ENCODE measurements around the gene PTPRE. TPM values are rescaled to one million over a fixed set of nuclear protein-coding genes. Genes with fewer than 3 reads are reported as not detected.

The PTPRE gene
- polyA plus RNA-seq, 1 of the 3 experiments (the other 2 are of a cell fraction): 11.8 TPM

- TF ChIP-seq JUND (IDR thresholded peaks at IDR 0.05) (peak; percentile 60), MAX (IDR thresholded peaks at IDR 0.05; ENCODE audit: low read depth) (no peak), YY1 (IDR thresholded peaks at IDR 0.05; ENCODE audit: low read depth) (no peak), MXI1 (IDR thresholded peaks at IDR 0.05; ENCODE audit: low read depth, low read length) (no peak), NFIC (IDR thresholded peaks at IDR 0.05; ENCODE audit: borderline replicate concordance) (no peak), FOXM1 (IDR thresholded peaks at IDR 0.05; ENCODE audit: low read depth) (no peak), FOSL2 (IDR thresholded peaks at IDR 0.05; ENCODE audit: borderline replicate concordance, low read depth) (peak; percentile 61; the same call in 1 of the 2 replicates), GABPA (IDR thresholded peaks at IDR 0.05; ENCODE audit: low read depth) (no peak), SIN3A (IDR thresholded peaks at IDR 0.05; ENCODE audit: borderline replicate concordance, low read depth, low read length) (no peak), TCF12 (IDR thresholded peaks at IDR 0.05) (peak; percentile 35), MEF2A (IDR thresholded peaks at IDR 0.05; ENCODE audit: borderline replicate concordance, low read depth) (no peak), RFX5 (IDR thresholded peaks at IDR 0.05; ENCODE audit: low read length) (no peak), ELF1 (IDR thresholded peaks at IDR 0.05) (no peak), EP300 (IDR thresholded peaks at IDR 0.05; ENCODE audit: borderline replicate concordance in 1 of 2, low read depth in 1 of 2, low read length in 1 of 2) (no peak), TAF1 (IDR thresholded peaks at IDR 0.05; ENCODE audit: borderline replicate concordance, low read depth, low read length) (no peak), PBX3 (IDR thresholded peaks at IDR 0.05) (peak; percentile 7; the same call in 1 of the 2 replicates), RXRA (IDR thresholded peaks at IDR 0.05; ENCODE audit: borderline replicate concordance, low read depth) (no peak)
- TF ChIP-seq, protein P1, sequence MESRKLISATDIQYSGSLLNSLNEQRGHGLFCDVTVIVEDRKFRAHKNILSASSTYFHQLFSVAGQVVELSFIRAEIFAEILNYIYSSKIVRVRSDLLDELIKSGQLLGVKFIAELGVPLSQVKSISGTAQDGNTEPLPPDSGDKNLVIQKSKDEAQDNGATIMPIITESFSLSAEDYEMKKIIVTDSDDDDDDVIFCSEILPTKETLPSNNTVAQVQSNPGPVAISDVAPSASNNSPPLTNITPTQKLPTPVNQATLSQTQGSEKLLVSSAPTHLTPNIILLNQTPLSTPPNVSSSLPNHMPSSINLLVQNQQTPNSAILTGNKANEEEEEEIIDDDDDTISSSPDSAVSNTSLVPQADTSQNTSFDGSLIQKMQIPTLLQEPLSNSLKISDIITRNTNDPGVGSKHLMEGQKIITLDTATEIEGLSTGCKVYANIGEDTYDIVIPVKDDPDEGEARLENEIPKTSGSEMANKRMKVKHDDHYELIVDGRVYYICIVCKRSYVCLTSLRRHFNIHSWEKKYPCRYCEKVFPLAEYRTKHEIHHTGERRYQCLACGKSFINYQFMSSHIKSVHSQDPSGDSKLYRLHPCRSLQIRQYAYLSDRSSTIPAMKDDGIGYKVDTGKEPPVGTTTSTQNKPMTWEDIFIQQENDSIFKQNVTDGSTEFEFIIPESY (IDR thresholded peaks at IDR 0.05; ENCODE audit: borderline replicate concordance, low read depth): no peak
- TF ChIP-seq, protein P2, sequence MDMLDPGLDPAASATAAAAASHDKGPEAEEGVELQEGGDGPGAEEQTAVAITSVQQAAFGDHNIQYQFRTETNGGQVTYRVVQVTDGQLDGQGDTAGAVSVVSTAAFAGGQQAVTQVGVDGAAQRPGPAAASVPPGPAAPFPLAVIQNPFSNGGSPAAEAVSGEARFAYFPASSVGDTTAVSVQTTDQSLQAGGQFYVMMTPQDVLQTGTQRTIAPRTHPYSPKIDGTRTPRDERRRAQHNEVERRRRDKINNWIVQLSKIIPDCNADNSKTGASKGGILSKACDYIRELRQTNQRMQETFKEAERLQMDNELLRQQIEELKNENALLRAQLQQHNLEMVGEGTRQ (IDR thresholded peaks at IDR 0.05; ENCODE audit: borderline replicate concordance, low read depth, low read length): no peak
Measured at GRCh38 chr10:127937069-127937468, 30.2 kb downstream of the PTPRE start (continued).

DNA sequence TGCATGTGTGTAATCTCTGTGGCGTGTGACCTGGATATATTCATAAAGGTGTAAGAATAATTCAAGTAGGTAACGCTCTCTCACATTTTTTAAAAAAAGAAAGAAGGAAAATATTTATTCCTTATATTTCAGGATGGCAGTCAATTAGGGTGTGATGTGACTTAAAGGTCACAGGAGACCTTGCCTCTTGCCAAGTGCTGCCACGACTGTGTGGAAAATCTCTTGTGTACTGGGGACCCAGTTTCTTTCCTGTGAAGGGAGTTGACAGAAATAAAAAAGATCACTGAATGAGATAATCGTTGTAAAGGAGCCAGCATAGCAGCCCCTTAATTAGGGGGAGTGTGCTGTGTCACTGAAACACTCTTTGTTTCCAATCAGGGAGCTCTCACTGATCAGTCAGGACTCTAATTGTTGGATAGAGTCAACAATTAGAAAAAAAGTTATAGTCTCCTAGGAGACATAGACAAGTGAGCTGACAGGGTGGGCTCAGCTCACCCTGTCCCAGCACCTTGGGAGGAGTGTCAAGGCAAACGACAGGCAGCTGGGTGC is 31.1 kb downstream of the PTPRE start:
- Histone ChIP-seq H3K9me3 (no peaks in the 10 kb centered on the region), H4K20me1 (ENCODE audit: insufficient read depth) (no peaks in the 10 kb centered on the region), H3K4me3 (ENCODE audit: low read depth in 2 of 2, low read length in 1 of 2) (no peak overlapping the region), H3K27ac (ENCODE audit: low read depth in 2 of 2, low read length in 1 of 2) (no peak overlapping the region), H3K36me3 (replicated peaks in 1 of 2; ENCODE audit: control insufficient read depth in 1 of 2, insufficient read depth in 2 of 2, low read length in 1 of 2) (peaks cover 0 to 1% of the 10 kb centered on the region in 2 experiments), H3F3A (replicated peaks; ENCODE audit: insufficient read depth) (peaks cover 8% of the 10 kb centered on the region), H3K4me1 (ENCODE audit: control insufficient read depth in 1 of 2, insufficient read depth in 2 of 2, low read depth in 1 of 2, low read length in 1 of 2) (peaks cover 9 to 23% of the 10 kb centered on the region in 2 experiments; a peak in 3 of 4 replicates), H3K9ac (no peak overlapping the region), H2AFZ (ENCODE audit: low read depth) (no peak overlapping the region), H3K4me2 (no peak overlapping the region), H3K9me2 (no peaks in the 10 kb centered on the region), H3K79me2 (ENCODE audit: insufficient read depth) (no peaks in the 10 kb centered on the region), H3K27me3 (ENCODE audit: insufficient read depth) (no peaks in the 10 kb centered on the region)
- ChIA-PET CTCF (interaction anchor here (0.6 to 1.2 kb wide), 5 partner anchors 11 to 73 kb away, joined by 3 to 4 read pairs (median 3); no protein-coding TSS in a partner anchor), POLR2A (no interaction called here)
- DNase-seq: no peak
- 65% methylated on average over 5 of the region's 5 CpGs for WGBS (ENCODE audit: low lambda C conversion rate)
- TF ChIP-seq RXRA (IDR thresholded peaks at IDR 0.05; ENCODE audit: borderline replicate concordance, low read depth): no peak
- TF ChIP-seq MEF2A (IDR thresholded peaks at IDR 0.05; ENCODE audit: borderline replicate concordance, low read depth): no peak
- no peak for TF ChIP-seq JUND (IDR thresholded peaks at IDR 0.05)
- TF ChIP-seq, protein P1 (IDR thresholded peaks at IDR 0.05; ENCODE audit: borderline replicate concordance, low read depth): no peak
- no peak for TF ChIP-seq EZH2phosphoT487 (IDR thresholded peaks at IDR 0.05; ENCODE audit: borderline replicate concordance, low read depth)
- no peak for TF ChIP-seq NRF1 (IDR thresholded peaks at IDR 0.05; ENCODE audit: low read depth, low read length)
- TF ChIP-seq TEAD4 (IDR thresholded peaks at IDR 0.05; ENCODE audit: borderline replicate concordance, insufficient read depth): no peak
- TF ChIP-seq MAX (IDR thresholded peaks at IDR 0.05; ENCODE audit: low read depth): no peak
- TF ChIP-seq ELF1 (IDR thresholded peaks at IDR 0.05): no peak
- TF ChIP-seq FOXM1 (IDR thresholded peaks at IDR 0.05; ENCODE audit: low read depth): no peak
- no peak for TF ChIP-seq SIN3A (IDR thresholded peaks at IDR 0.05; ENCODE audit: borderline replicate concordance, low read depth, low read length)
